Upper lobe of right lung (tissue), 1 donor: ENCODE data around the gene FAM180A. TPM values are rescaled to one million over a fixed set of nuclear protein-coding genes. Genes with fewer than 3 reads are reported as not detected.
A peak's percentile ranks its signal among the peaks of the same experiment; 100 is the strongest.

Experiments used
- ATAC-seq: fragments of 200-7000 bp; cut with Tn5 transposase; one replicate; pipeline ENCODE4 v1.9.1; 2020; ENCODE audit warnings: mild to moderate bottlenecking, moderate library complexity
- DNase-seq: peaks from one replicate; pipeline ENCODE4 v3.0.0-alpha.2; 2020
- H3K27ac ChIP-seq: fragments of 200-600 bp; one replicate; pipeline ENCODE4 v1.8.0; 2022
- H3K27me3 ChIP-seq: fragments of 200-600 bp; one replicate; pipeline ENCODE4 v1.8.0; 2022; ENCODE audit warnings: mild to moderate bottlenecking
- H3K36me3 ChIP-seq: fragments of 200-600 bp; one replicate; pipeline ENCODE4 v1.8.0; 2022
- H3K4me1 ChIP-seq: fragments of 200-600 bp; one replicate; pipeline ENCODE4 v1.8.0; 2022
- H3K4me3 ChIP-seq: fragments of 200-600 bp; one replicate; pipeline ENCODE4 v1.8.0; 2022; ENCODE audit warnings: mild to moderate bottlenecking
- H3K9me3 ChIP-seq: fragments of 200-600 bp; one replicate; pipeline ENCODE4 v1.8.0; 2022
- CTCF ChIP-seq: fragments of 200-600 bp; IDR thresholded peaks from one replicate; pipeline ENCODE4 v1.8.0; 2022; ENCODE audit warnings: antibody characterized with exemption
- intact Hi-C: fragments of 100-400 bp; cut with DNase I; formaldehyde crosslinking; loops from one replicate; pipeline ENCODE4 v1.11.0; 2022
- total RNA-seq: library from RNA; stranded (reverse); fragmentation: NEBNext Ultra II Directional; extraction: Animal tissue kit (Norgen Biotek cat#: 25700); gene quantifications from one replicate; pipeline ENCODE4 v1.2.1, GENCODE V29; 2021
- donor health status: DM: no; HTN: yes; CAD: no; lungs with severe emphysema.

The FAM180A gene
- total RNA-seq, 1 donor from 2014 or later, result 6.8 TPM

GRCh38 chr7:135771961-135772638 is 23.5 kb upstream of the FAM180A start:
- ATAC-seq (no peak), DNase-seq (no peak)
- TF ChIP-seq CTCF, result no peak
- Histone ChIP-seq H3K9me3 (no peaks in the 10 kb centered on the region), H3K4me3 (no peak overlapping the region), H3K4me1 (peaks cover 29% of the 10 kb centered on the region), H3K27me3 (no peaks in the 10 kb centered on the region), H3K27ac (peak overlapping the region; percentile 56), H3K36me3 (no peaks in the 10 kb centered on the region)
- intact Hi-C loops, result no loop called here

GRCh38 chr7:135771051-135771450 is 22.4 kb upstream of the FAM180A start:
- H3K36me3 ChIP-seq, result no peaks in the 10 kb centered on the region
- H3K4me3 ChIP-seq, result no peak overlapping the region
- no peak overlapping the region for H3K27ac ChIP-seq
- H3K4me1 ChIP-seq, result peaks cover 29% of the 10 kb centered on the region
- H3K9me3 ChIP-seq, result no peaks in the 10 kb centered on the region
- ATAC-seq (no peak), DNase-seq (no peak)
- TF ChIP-seq CTCF, result no peak
- intact Hi-C loops, result no loop called here
- H3K27me3 ChIP-seq, result no peaks in the 10 kb centered on the region

GRCh38 chr7:135770139-135770710 is 21.6 kb upstream of the FAM180A start:
- H3K27ac ChIP-seq, result no peak overlapping the region
- no peak for ATAC-seq
- TF ChIP-seq CTCF, result no peak
- intact Hi-C loops, result no loop called here
- no peaks in the 10 kb centered on the region for H3K9me3 ChIP-seq
- H3K4me3 ChIP-seq, result no peak overlapping the region
- DNase-seq, result no peak
- no peaks in the 10 kb centered on the region for H3K36me3 ChIP-seq
- H3K4me1 ChIP-seq, result peaks cover 29% of the 10 kb centered on the region
- H3K27me3 ChIP-seq, result no peaks in the 10 kb centered on the region

- Histone ChIP-seq H3K9me3 (no peaks in the 10 kb centered on the region), H3K36me3 (no peaks in the 10 kb centered on the region), H3K27ac (no peak overlapping the region), H3K4me1 (peaks cover 19% of the 10 kb centered on the region), H3K27me3 (no peaks in the 10 kb centered on the region), H3K4me3 (no peak overlapping the region)
- ATAC-seq, result peak; percentile 62
- intact Hi-C loops, result no loop called here
- TF ChIP-seq CTCF, result no peak
- DNase-seq, result no peak
Observed at GRCh38 chr7:135769005-135769802, 20.6 kb upstream of the FAM180A start.

GRCh38 chr7:135768467-135768866 is 19.9 kb upstream of the FAM180A start:
- H3K27ac ChIP-seq, result no peak overlapping the region
- no peaks in the 10 kb centered on the region for H3K36me3 ChIP-seq
- H3K4me3 ChIP-seq, result no peak overlapping the region
- ATAC-seq, result no peak
- H3K9me3 ChIP-seq, result no peaks in the 10 kb centered on the region
- H3K4me1 ChIP-seq, result peaks cover 12% of the 10 kb centered on the region
- no peak for TF ChIP-seq CTCF
- H3K27me3 ChIP-seq, result no peaks in the 10 kb centered on the region
- DNase-seq, result no peak
- intact Hi-C loops, result no loop called here
